Measurements from ENCODE around the gene CD163L1. TPM values are rescaled to one million over a fixed set of nuclear protein-coding genes. Genes with fewer than 3 reads are reported as not detected.
A peak's percentile ranks its signal among the peaks of the same experiment; 100 is the strongest.
"Not testable (repeated sequence)": the region's sequence is repeated elsewhere in the genome, so short reads cannot be mapped to it uniquely, and the experiment has no call there.

Gene CD163L1
- total and polyA plus RNA-seq, 2 donors (not counting 1 experiment from before 2014, with no cell fraction given), result 0.33 to 0.78 TPM

DNA sequence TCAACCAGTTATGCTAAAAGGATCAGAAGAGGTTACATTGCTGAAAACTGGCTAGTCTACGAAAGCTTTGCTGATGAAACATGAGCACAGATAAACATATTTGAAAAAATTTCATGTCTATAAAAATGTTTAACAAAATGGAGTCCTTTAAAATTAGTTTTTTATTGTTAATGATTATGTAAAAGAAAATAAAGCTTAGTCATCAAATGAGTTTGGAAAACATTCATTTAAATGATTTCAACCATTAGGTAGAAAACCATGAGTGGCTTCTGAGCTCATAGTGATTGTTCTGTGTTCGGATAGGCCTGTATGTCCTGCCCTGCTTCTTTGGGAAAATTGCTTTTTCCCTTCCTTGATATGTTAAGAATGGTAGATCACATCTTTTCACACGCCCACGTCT lies 584 bp upstream of the CD163L1 start:
- Histone ChIP-seq H3K36me3 (ENCODE audit: control insufficient read depth, insufficient read depth, low read length) (no peaks in the 10 kb centered on the region), H4K20me1 (ENCODE audit: control insufficient read depth, extremely low read depth, insufficient read depth, low read length) (no peaks in the 10 kb centered on the region), H3K27ac (ENCODE audit: insufficient read depth, low read length) (no peak overlapping the region), H3K9ac (ENCODE audit: insufficient read depth, low read length) (no peak overlapping the region), H3K79me2 (ENCODE audit: control insufficient read depth, insufficient read depth, low read length) (no peaks in the 10 kb centered on the region), H3K27me3 (ENCODE audit: control insufficient read depth, insufficient read depth, low read length) (no peaks in the 10 kb centered on the region), H2AFZ (ENCODE audit: low read length) (no peak overlapping the region), H3K4me2 (ENCODE audit: extremely low read depth, insufficient read depth, low read length) (no peak overlapping the region), H3K9me3 (ENCODE audit: control insufficient read depth, insufficient read depth, low read depth, low read length) (no peaks in the 10 kb centered on the region), H3K4me3 (replicated peaks in 1 of 4; ENCODE audit: control extremely low read depth in 1 of 4, insufficient read depth in 1 of 4, low read depth in 3 of 4, low read length in 4 of 4) (no peak overlapping the region), H3K4me1 (ENCODE audit: control insufficient read depth, extremely low read depth, insufficient read depth, low read length) (no peaks in the 10 kb centered on the region)
- DNase-seq (ENCODE audit: low read depth in 2 of 2), result no peak
- TF ChIP-seq, protein P1, sequence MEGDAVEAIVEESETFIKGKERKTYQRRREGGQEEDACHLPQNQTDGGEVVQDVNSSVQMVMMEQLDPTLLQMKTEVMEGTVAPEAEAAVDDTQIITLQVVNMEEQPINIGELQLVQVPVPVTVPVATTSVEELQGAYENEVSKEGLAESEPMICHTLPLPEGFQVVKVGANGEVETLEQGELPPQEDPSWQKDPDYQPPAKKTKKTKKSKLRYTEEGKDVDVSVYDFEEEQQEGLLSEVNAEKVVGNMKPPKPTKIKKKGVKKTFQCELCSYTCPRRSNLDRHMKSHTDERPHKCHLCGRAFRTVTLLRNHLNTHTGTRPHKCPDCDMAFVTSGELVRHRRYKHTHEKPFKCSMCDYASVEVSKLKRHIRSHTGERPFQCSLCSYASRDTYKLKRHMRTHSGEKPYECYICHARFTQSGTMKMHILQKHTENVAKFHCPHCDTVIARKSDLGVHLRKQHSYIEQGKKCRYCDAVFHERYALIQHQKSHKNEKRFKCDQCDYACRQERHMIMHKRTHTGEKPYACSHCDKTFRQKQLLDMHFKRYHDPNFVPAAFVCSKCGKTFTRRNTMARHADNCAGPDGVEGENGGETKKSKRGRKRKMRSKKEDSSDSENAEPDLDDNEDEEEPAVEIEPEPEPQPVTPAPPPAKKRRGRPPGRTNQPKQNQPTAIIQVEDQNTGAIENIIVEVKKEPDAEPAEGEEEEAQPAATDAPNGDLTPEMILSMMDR (conservative IDR thresholded peaks at IDR 0.05 in 1 of 2, IDR thresholded peaks at IDR 0.05 in 1 of 2; ENCODE audit: low read depth in 1 of 2, low read length in 2 of 2), result no peak

DNA sequence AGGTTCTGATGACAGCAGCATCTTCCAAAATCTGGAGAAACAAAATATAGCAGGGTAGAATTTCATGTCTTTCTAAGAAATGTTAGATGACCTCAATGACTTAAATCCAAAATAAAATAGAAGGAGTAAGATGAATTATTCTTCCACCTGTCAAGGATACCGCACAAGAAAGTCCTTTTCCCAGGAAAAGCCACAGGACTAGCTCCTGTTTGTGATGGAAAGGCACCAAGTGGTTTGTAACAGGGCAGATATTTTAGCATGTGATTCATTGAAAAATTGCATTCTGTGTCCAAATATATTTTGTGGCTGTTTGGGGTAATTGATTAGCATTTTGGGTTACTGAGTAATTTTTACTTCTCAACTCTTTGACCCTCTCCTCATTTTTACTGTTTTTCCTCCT lies 2.7 kb downstream of the CD163L1 start:
- no peaks in the 10 kb centered on the region for H3K9me3 ChIP-seq (ENCODE audit: control insufficient read depth, insufficient read depth, low read depth, low read length)
- H3K27ac ChIP-seq (ENCODE audit: insufficient read depth, low read length), result no peak overlapping the region
- H3K79me2 ChIP-seq (ENCODE audit: control insufficient read depth, insufficient read depth, low read length), result no peaks in the 10 kb centered on the region
- H3K4me1 ChIP-seq (ENCODE audit: control insufficient read depth, extremely low read depth, insufficient read depth, low read length), result no peaks in the 10 kb centered on the region
- H3K27me3 ChIP-seq (ENCODE audit: control insufficient read depth, insufficient read depth, low read length), result no peaks in the 10 kb centered on the region
- H2AFZ ChIP-seq (ENCODE audit: low read length), result no peak overlapping the region
- no peak for TF ChIP-seq EZH2 (IDR thresholded peaks at IDR 0.05; ENCODE audit: low read length, missing control alignments)
- TF ChIP-seq, protein P1 (conservative IDR thresholded peaks at IDR 0.05 in 1 of 2, IDR thresholded peaks at IDR 0.05 in 1 of 2; ENCODE audit: low read depth in 1 of 2, low read length in 2 of 2), result no peak
- H3K36me3 ChIP-seq (ENCODE audit: control insufficient read depth, insufficient read depth, low read length), result no peaks in the 10 kb centered on the region
- no peaks in the 10 kb centered on the region for H4K20me1 ChIP-seq (ENCODE audit: control insufficient read depth, extremely low read depth, insufficient read depth, low read length)
- H3K4me3 ChIP-seq (replicated peaks in 1 of 4; ENCODE audit: control extremely low read depth in 1 of 4, insufficient read depth in 1 of 4, low read depth in 3 of 4, low read length in 4 of 4), result no peak overlapping the region
- H3K9ac ChIP-seq (ENCODE audit: insufficient read depth, low read length), result no peak overlapping the region
- DNase-seq (ENCODE audit: low read depth in 2 of 2), result peak in 1 of 2 donors; percentile 23
- no peak overlapping the region for H3K4me2 ChIP-seq (ENCODE audit: extremely low read depth, insufficient read depth, low read length)

DNA sequence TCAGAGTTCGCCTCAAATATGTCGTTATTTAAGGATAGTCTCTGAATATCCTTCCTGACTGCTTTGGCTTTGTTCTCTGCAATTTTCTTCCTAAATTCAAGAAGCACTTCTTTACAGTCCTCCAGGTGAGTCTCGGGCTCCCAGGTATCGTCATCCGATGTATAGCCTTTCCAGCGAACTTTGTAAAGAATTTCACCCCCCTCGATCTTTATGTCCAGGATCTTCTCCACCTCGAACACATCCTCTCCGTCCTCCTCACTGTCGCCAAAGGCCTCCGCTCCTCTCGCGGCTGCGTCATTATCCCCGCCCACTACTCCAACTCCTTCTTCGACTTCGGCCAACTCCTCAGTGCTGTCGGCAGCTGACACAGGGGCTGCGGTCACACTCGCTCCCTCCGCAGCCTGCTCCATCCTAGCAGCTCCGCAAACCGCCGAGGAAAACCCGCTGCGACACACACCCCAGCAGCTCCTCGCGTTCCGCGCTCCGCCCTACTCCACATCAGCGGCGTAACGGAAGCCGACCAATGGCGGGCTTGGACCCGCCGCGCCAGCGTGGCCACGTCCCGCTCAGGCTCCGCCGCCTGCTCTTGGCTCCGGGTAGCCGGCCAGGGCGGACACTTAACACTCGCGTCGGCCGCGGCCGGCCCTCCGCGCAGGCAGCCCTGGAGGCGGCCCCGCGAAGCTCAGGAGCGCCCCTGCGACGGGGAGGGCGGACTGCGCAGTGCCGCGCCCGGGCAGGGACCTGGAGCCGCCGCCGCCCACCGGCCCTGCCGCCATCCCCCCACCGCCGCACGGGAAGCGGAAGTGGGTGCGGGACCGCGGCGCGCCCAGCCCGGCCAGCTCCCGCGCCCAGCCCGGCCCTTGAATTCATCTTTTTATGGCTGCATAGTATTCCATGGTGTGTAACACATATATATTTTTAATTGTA lies 4.1 kb downstream of the CD163L1 start:
- Histone ChIP-seq H4K20me1 (ENCODE audit: control insufficient read depth, extremely low read depth, insufficient read depth, low read length) (no peaks in the 10 kb centered on the region), H3K27me3 (ENCODE audit: control insufficient read depth, insufficient read depth, low read length) (no peaks in the 10 kb centered on the region), H3K4me2 (ENCODE audit: extremely low read depth, insufficient read depth, low read length) (peak overlapping the region; percentile 41), H2AFZ (ENCODE audit: low read length) (peak overlapping the region; percentile 81), H3K79me2 (ENCODE audit: control insufficient read depth, insufficient read depth, low read length) (no peaks in the 10 kb centered on the region), H3K4me3 (replicated peaks in 1 of 4; ENCODE audit: control extremely low read depth in 1 of 4, insufficient read depth in 1 of 4, low read depth in 3 of 4, low read length in 4 of 4) (peak overlapping the region; percentile 12 to 53 (median 36)), H3K36me3 (ENCODE audit: control insufficient read depth, insufficient read depth, low read length) (no peaks in the 10 kb centered on the region), H3K4me1 (ENCODE audit: control insufficient read depth, extremely low read depth, insufficient read depth, low read length) (no peaks in the 10 kb centered on the region), H3K27ac (ENCODE audit: insufficient read depth, low read length) (peak overlapping the region; percentile 16), H3K9ac (ENCODE audit: insufficient read depth, low read length) (no peak overlapping the region), H3K9me3 (ENCODE audit: control insufficient read depth, insufficient read depth, low read depth, low read length) (no peaks in the 10 kb centered on the region)
- TF ChIP-seq EZH2 (IDR thresholded peaks at IDR 0.05; ENCODE audit: low read length, missing control alignments), result no peak
- TF ChIP-seq, protein P1 (conservative IDR thresholded peaks at IDR 0.05 in 1 of 2, IDR thresholded peaks at IDR 0.05 in 1 of 2; ENCODE audit: low read depth in 1 of 2, low read length in 2 of 2), result no peak
- peak; percentile 56 to 68 for DNase-seq (ENCODE audit: low read depth in 2 of 2)

DNA sequence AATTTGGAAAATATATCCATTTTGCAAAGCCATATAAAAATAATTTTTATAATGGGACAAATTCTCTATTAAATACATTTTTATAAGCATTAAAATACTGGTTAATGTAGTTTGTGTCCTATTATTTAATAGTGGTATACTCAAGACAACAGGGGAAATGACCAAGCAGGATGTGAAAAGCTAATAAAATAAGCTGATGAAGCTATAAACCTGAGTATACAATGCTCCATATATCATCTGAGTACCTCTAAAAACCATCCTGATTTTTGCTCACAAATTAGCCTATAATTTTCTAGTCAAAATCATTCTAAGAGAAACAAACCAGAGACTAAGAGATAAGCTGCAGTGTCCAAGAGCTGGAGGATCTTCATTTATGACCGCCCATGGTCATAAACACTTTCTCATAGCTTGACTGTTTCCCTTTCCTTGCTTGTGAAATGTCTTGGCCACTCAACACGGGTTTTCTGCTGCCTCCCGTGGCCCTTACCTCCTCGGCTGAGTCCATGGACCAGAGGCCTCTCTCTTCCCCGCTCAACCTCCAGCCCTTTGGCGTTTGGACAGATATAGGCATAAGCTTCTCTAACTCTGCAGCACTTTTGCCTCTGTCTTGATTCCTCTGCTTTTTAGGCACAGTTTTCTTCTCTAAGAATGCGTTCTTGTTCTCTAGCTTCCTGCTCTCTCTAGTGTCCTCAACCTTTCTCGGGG lies 5.5 kb downstream of the CD163L1 start:
- not testable (repeated sequence) for H3K9ac ChIP-seq (ENCODE audit: insufficient read depth, low read length); H3K4me3 ChIP-seq (replicated peaks in 1 of 4; ENCODE audit: control extremely low read depth in 1 of 4, insufficient read depth in 1 of 4, low read depth in 3 of 4, low read length in 4 of 4); H3K4me2 ChIP-seq (ENCODE audit: extremely low read depth, insufficient read depth, low read length); H3K27ac ChIP-seq (ENCODE audit: insufficient read depth, low read length); H4K20me1 ChIP-seq (ENCODE audit: control insufficient read depth, extremely low read depth, insufficient read depth, low read length); H3K4me1 ChIP-seq (ENCODE audit: control insufficient read depth, extremely low read depth, insufficient read depth, low read length); H3K79me2 ChIP-seq (ENCODE audit: control insufficient read depth, insufficient read depth, low read length); H3K9me3 ChIP-seq (ENCODE audit: control insufficient read depth, insufficient read depth, low read depth, low read length); H3K27me3 ChIP-seq (ENCODE audit: control insufficient read depth, insufficient read depth, low read length); H2AFZ ChIP-seq (ENCODE audit: low read length); H3K36me3 ChIP-seq (ENCODE audit: control insufficient read depth, insufficient read depth, low read length); DNase-seq (ENCODE audit: low read depth in 2 of 2)

Data from fibroblast of lung (primary cell).